Right lobe of liver (tissue), 4 donors: Measurements from ENCODE around the gene PARP8.

Source experiments
- CTCF ChIP-seq, 4 donors: fragments of 200-600 bp in 3 of 4; fragments of 450-650 bp in 1 of 4; IDR thresholded peaks; one replicate each; pipeline versions ENCODE4 v1.5.1 to v1.8.0; 2016 to 2022; ENCODE audit warnings: antibody characterized with exemption in 4 of 4, mild to moderate bottlenecking in 2 of 4
- POLR2A ChIP-seq: fragments of 450-650 bp; IDR thresholded peaks from one replicate; pipeline ENCODE4 v1.6.1; 2017; ENCODE audit warnings: antibody characterized with exemption, mild to moderate bottlenecking
- donor health status: DM: no; HTN: no; CAD: no.
- donor health status: DM: no; HTN: no; CAD: no.
- donor health status: DM: no; HTN: yes; CAD: no.

- no peak for TF ChIP-seq CTCF (IDR thresholded peaks at IDR 0.05)
- no peak for TF ChIP-seq POLR2A
Measured at GRCh38 chr5:50832657-50833284, 166.3 kb downstream of the PARP8 start.
